Measurements from ENCODE around the gene TNNT2.

DNA sequence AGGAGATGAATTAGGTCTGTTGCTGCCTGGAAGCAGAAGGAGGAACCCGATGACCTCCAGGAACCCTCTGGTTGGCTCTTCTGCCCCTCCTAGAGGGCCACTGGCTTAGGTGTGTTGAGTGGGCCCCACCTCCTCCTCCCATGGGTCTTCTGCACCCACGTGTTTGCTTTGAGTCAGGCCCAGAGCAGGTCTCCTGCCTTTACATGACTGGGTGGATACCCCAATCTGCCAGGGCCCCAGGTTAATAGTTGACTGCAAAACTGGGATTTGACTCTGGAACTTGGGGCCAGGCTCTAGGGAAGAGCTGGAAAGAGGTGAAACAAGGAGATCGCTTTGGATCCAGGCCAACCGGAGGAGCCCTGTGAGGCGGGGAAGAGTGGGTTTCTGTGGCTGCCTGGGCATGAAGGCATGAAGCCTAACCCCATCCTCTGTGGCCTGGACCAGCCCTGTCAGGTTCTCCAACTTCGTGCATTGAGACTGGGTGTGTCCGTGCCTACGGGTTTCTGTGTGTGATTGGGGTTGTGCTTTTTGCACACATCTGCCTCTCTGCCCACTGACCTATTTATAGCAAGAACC lies 29.4 kb upstream of the TNNT2 start:
- TF ChIP-seq SNAI2 (CRISPR knock-in tag; IDR thresholded peaks at IDR 0.05) (no peak), GLIS3 (CRISPR knock-in tag; IDR thresholded peaks at IDR 0.05) (no peak)
